ENCODE measurements around the gene COL10A1.

The COL10A1 gene

DNA sequence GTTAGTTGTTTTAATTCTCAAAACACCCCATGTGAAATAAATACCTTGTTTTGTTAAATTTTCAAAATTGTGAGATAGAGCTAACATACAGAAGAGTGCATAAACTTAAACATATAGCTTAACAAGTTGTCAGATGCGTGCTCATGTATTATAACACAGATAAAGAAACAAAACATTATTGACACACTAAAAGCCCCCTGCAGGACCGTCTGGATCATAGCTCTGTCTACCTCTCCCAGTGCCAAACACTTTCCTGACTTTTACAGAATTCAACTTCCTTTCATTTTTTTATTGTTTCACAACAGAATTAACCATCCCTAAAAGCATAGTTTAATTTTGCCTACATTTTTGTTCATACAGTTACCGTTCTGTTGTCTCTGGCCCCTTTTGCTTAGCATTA, 47.4 kb downstream of the COL10A1 start:
- DNase-seq, result no peak

DNA sequence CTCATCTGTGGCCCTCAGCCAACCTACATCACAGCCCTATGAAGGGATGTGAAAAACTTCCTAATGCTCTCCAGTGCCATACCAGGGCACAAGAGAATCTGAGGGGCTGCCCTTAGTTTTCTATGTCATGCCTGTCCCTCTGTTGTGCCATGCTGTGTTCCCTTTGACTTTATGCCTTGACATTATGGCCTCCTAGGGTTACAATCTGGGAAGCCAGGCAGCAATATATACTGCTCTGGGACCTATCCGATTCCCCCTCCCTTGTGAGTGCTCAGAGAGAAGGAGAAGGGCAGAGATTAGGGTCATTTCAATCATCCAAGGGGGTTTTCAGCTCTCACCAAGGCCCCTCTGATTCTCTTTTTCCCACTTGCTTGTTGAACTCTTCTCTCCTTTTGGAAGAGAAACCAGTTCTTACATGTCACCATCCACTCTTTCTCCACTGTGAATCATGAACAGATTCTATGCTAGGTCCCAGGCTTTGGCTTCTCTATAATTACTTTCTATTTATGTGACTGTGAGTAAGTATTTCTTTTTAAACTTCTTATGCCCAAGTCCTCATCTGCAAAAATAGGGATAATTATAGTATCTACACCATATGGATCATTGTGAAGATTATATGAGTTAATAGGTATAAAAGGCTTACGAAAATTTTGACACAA, 51.1 kb downstream of the COL10A1 start:
- DNase-seq, result no peak

GRCh38 chr6:116073765-116074440, 52.0 kb downstream of the COL10A1 start:
- DNase-seq, result no peak

DNA sequence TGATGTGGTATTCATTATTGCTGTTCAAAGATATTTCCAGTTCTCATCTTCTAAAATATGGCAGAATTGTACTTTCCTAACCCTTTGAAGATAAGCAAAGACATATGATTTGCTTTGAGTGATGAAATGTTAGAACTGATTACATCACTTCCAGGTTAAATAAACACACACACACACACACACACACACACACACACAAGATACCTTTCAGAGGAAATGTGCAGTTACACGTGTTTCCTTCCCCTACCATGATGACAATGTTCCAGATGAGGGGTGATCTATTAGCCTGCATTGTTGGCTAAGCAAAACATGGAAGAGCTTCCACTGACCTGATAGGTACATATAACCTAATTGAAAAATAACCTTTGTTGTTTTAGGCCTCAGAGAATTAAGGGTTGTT, 53.6 kb downstream of the COL10A1 start:
- DNase-seq, result no peak

DNA sequence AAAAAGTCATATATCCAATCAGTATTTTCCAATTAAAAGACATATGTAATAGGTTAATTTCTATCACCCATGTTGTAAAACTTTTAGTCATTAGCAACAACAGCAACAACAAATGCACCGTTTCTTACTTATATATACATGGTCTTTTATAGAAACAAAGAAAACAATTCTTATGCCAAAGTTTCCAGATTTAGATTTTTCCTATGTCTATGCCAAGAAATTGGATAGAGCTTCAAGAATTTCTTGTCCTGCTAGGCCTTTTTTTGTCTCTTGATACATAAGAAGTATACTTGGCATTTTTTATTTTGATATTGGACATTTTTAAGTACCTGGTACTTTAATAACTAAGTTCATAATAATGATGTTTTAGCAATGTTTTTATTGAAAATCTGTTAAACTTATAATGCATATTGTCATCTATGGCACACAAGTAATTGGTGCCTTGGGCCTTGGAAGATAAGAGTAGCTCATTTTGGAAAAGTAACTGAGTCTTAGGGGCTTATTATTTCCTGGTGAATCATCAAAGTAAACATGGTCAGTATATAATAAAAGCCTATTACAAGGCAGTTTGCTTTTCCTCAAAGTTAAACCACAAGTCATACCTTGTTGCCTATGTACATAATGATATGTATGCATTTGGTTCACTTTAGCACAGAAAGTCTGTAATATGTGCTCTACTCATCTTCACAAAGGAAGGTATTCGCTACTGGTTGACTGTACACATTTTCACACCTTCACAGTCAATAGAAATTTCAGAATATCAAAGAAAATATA, 55.1 kb downstream of the COL10A1 start:
- DNase-seq, result no peak

GRCh38 chr6:116070101-116070500, 55.8 kb downstream of the COL10A1 start:
- DNase-seq, result no peak
